Peyer's patch (tissue), 4 donors: ENCODE measurements around the gene NPSR1. TPM values are rescaled to one million over a fixed set of nuclear protein-coding genes. Genes with fewer than 3 reads are reported as not detected.

Source experiments
- DNase-seq, 3 donors: peaks; one replicate each; pipeline ENCODE4 v3.0.0-alpha.2; 2017 to 2019
- H3K27ac ChIP-seq, 4 donors: fragments of 200-600 bp; sonication (generic); one replicate each; pipeline ENCODE4 v1.5.1; 2016 to 2019
- H3K27me3 ChIP-seq, 2 donors: fragments of 200-600 bp; sonication (generic); one replicate each; pipeline ENCODE4 v1.5.1; 2019
- H3K36me3 ChIP-seq, 3 donors: fragments of 200-600 bp; sonication (generic); one replicate each; pipeline ENCODE4 v1.5.1; 2016 to 2019
- H3K4me1 ChIP-seq, 4 donors: fragments of 200-600 bp; sonication (generic); one replicate each; pipeline ENCODE4 v1.5.1; 2016 to 2019
- H3K4me3 ChIP-seq, 4 donors: fragments of 200-600 bp; sonication (generic); 1 replicate in 3 of 4; 2 replicates in 1 of 4; pipeline ENCODE4 v1.5.1; 2016 to 2019; ENCODE audit warnings: mild to moderate bottlenecking in 1 of 4
- H3K9me3 ChIP-seq, 4 donors: fragments of 200-600 bp; sonication (generic); one replicate each; pipeline ENCODE4 v1.5.1; 2016 to 2019; ENCODE audit warnings: mild to moderate bottlenecking in 1 of 4
- CTCF ChIP-seq, 6 experiments: fragments of 450-650 bp in 4 of 6; fragments of 200-600 bp in 2 of 6; sonication (generic) in 1 of 6; IDR thresholded peaks; one replicate each; pipeline ENCODE4 v1.5.1; 2017 to 2019; ENCODE audit warnings: antibody characterized with exemption in 6 of 6, mild to moderate bottlenecking in 3 of 6, moderate library complexity in 1 of 6
- POLR2A ChIP-seq, 2 donors: fragments of 450-650 bp; IDR thresholded peaks; one replicate each; pipeline ENCODE4 v1.5.1; 2017; ENCODE audit warnings: antibody characterized with exemption in 2 of 2, mild to moderate bottlenecking in 2 of 2, moderate library complexity in 2 of 2
- total RNA-seq, 4 donors: library from RNA; depleted of rRNA; stranded (reverse); fragments of >200 nt; gene quantifications; one replicate each; pipeline ENCODE4 v1.1.0, GENCODE V29; 2016

Gene NPSR1
- total RNA-seq, 4 donors from 2014 or later = not detected

- Histone ChIP-seq H3K36me3 (no peaks in the 10 kb centered on the region), H3K27me3 (no peaks in the 10 kb centered on the region), H3K4me1 (no peaks in the 10 kb centered on the region), H3K4me3 (no peak overlapping the region), H3K27ac (no peak overlapping the region), H3K9me3 (no peaks in the 10 kb centered on the region)
- peak in 2 of 3 donors; percentile 31 to 77 for DNase-seq
- TF ChIP-seq CTCF (IDR thresholded peaks at IDR 0.05) = peak; percentile 44 to 75 (median 62)
- TF ChIP-seq POLR2A (IDR thresholded peaks at IDR 0.05) = no peak
These were observed 165.7 kb downstream of the NPSR1 start for GRCh38 chr7:34823650-34824258.

- no peak overlapping the region for H3K4me3 ChIP-seq
- DNase-seq = no peak
- H3K4me1 ChIP-seq = no peaks in the 10 kb centered on the region
- H3K9me3 ChIP-seq = no peaks in the 10 kb centered on the region
- no peaks in the 10 kb centered on the region for H3K27me3 ChIP-seq
- H3K36me3 ChIP-seq = no peaks in the 10 kb centered on the region
- H3K27ac ChIP-seq = no peak overlapping the region
- no peak for TF ChIP-seq CTCF (IDR thresholded peaks at IDR 0.05)
- no peak for TF ChIP-seq POLR2A (IDR thresholded peaks at IDR 0.05)
These were observed 167.2 kb downstream of the NPSR1 start for GRCh38 chr7:34825221-34825620.

- TF ChIP-seq POLR2A (IDR thresholded peaks at IDR 0.05) (no peak), CTCF (IDR thresholded peaks at IDR 0.05) (no peak)
- Histone ChIP-seq H3K4me3 (no peak overlapping the region), H3K9me3 (no peaks in the 10 kb centered on the region), H3K27ac (no peak overlapping the region), H3K27me3 (no peaks in the 10 kb centered on the region), H3K36me3 (no peaks in the 10 kb centered on the region), H3K4me1 (no peaks in the 10 kb centered on the region)
- DNase-seq = no peak
These were observed 172.4 kb downstream of the NPSR1 start for GRCh38 chr7:34830390-34830789.

GRCh38 chr7:34831436-34831835 lies 173.4 kb downstream of the NPSR1 start:
- no peaks in the 10 kb centered on the region for H3K9me3 ChIP-seq
- no peaks in the 10 kb centered on the region for H3K27me3 ChIP-seq
- no peak overlapping the region for H3K4me3 ChIP-seq
- H3K27ac ChIP-seq = no peak overlapping the region
- DNase-seq = no peak
- no peak for TF ChIP-seq POLR2A (IDR thresholded peaks at IDR 0.05)
- TF ChIP-seq CTCF (IDR thresholded peaks at IDR 0.05) = no peak
- H3K4me1 ChIP-seq = no peaks in the 10 kb centered on the region
- no peaks in the 10 kb centered on the region for H3K36me3 ChIP-seq

GRCh38 chr7:34832020-34832419 lies 174.0 kb downstream of the NPSR1 start:
- Histone ChIP-seq H3K9me3 (no peaks in the 10 kb centered on the region), H3K36me3 (no peaks in the 10 kb centered on the region), H3K4me1 (no peaks in the 10 kb centered on the region), H3K27ac (no peak overlapping the region), H3K27me3 (no peaks in the 10 kb centered on the region), H3K4me3 (no peak overlapping the region)
- no peak for DNase-seq
- TF ChIP-seq POLR2A (IDR thresholded peaks at IDR 0.05) (no peak), CTCF (IDR thresholded peaks at IDR 0.05) (no peak)
